Central memory CD8-positive, alpha-beta T cell (primary cell): Measurements from ENCODE around the gene PDCD1.
"Not testable (repeated sequence)": the region's sequence is repeated elsewhere in the genome, so short reads cannot be mapped to it uniquely, and the experiment has no call there.

Experiments used
- ATAC-seq: fragments of 150-1000 bp; cut with Tn5 transposase; replicated peaks from 2 replicates; pipeline ENCODE4 v1.10.0; 2022; ENCODE audit warnings: mild to moderate bottlenecking, moderate FRiP score, moderate number of reproducible peaks; ENCODE audit not compliant: poor library complexity, severe bottlenecking; ENCODE audit errors: extremely low read depth
- DNase-seq, 2 donors: peaks; one replicate each; pipeline ENCODE4 v3.0.0; 2021; ENCODE audit warnings: low spot score in 2 of 2
- H3K27ac Mint-ChIP-seq: one replicate; pipeline ENCODE4 v1.8.0; 2022; ENCODE audit warnings: low read depth, mild to moderate bottlenecking, moderate library complexity, mixed read lengths
- H3K27me3 Mint-ChIP-seq: one replicate; pipeline ENCODE4 v1.8.0; 2022; ENCODE audit warnings: mixed read lengths
- H3K36me3 Mint-ChIP-seq: one replicate; pipeline ENCODE4 v1.8.0; 2022; ENCODE audit warnings: mild to moderate bottlenecking, moderate library complexity, mixed read lengths; ENCODE audit not compliant: insufficient read depth
- H3K4me1 Mint-ChIP-seq: one replicate; pipeline ENCODE4 v1.8.0; 2022; ENCODE audit warnings: mixed read lengths
- H3K4me3 Mint-ChIP-seq: one replicate; pipeline ENCODE4 v1.8.0; 2022; ENCODE audit warnings: mild to moderate bottlenecking, moderate library complexity, mixed read lengths
- H3K9me3 Mint-ChIP-seq: one replicate; pipeline ENCODE4 v1.8.0; 2022; ENCODE audit warnings: mixed read lengths

The PDCD1 gene

DNA sequence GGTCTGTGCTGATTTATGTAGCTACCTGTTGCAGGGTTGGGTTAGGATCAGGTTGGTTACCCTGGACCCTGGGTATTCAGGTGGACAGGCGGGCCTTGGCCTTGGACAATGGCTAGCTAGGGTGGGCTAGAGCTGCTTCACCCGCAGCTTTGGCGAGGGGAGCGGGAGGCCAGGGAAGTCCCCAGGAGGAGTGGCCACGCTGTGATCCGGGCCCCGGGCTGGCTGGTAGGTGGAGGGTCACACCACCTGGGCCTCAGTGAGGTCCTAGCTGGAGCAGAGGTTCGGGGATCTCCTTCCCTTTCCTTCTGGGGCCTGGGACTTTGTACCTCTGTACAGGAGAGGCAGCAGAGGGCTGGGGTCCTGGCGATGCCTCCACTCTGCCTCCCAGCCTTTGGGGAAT is 20.6 kb upstream of the PDCD1 start:
- Mint-ChIP-seq H3K27me3 (no peaks in the 10 kb centered on the region), H3K27ac (no peak overlapping the region), H3K36me3 (peaks cover 19% of the 10 kb centered on the region), H3K9me3 (no peaks in the 10 kb centered on the region), H3K4me1 (peaks cover 36% of the 10 kb centered on the region), H3K4me3 (peak overlapping the region; percentile 32)
- ATAC-seq = no peak
- DNase-seq = no peak

DNA sequence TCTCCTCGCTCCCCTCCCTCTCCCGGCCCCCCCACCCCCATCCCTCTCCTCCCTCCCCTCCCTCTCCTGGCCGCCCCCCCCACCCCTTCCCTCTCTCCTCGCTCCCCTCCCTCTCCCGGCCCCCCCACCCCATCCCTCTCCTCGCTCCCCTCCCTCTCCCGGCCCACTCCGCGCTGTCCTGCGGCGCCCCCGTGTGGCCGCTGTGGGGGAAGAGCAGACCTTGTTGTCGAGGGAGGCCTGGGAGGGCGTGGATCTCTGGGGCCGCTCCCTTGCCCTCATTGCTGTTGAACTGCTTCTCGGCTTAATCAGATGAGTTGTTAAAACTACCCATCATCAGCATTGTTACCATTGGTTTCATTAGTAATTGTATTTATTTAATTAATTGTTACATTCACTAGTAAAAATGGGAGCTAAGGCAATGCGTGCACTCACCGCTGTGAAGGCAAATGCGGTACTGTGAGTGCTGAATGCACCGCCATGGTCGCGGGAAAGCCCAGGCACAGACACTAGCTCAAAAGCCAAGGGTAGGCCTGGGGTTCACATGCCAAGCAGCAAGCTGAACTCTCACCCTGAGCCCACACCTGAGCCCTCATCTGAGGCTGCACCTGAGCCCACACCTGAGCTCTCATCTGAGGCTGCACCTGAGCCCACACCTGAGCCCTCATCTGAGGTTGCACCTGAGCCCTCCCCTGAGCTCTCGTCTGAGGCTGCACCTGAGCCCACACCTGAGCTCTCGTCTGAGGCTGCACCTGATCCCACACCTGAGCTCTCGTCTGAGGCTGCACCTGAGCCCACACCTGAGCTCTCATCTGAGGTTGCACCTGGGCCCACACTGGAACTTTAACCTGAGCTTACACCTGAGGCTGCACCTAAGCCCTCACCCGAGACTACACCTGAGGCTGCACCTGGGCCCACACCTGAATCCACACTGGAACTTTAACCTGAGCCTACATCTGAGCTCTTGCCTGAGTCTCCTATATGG is 19.6 kb upstream of the PDCD1 start:
- ATAC-seq = no peak

DNA sequence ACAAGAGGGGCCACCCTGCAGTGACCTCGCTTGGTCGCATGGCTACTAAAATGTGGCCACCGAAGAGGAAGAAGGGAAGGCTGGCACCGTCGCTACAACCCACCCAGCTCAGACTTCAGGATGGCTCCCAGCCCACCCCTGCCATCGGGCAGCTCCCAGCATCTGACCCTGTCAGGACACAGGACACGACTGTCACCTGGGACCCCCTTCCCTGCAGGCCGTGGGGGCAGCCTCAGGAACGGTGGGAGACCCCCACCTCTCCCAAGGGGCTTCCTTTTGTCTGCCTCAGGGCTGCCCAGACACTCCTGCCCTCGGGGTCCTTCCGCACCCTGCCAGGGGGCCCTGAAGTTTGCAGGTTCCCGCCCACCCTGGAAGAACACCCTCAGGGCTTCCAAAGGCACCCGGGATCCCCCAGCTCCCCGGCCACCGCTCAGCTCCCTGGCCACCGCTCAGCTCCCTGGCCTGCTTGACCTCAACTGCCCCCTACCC is 18.5 kb upstream of the PDCD1 start:
- H3K27me3 Mint-ChIP-seq = no peaks in the 10 kb centered on the region
- DNase-seq (no peak), ATAC-seq (no peak)
- H3K4me1 Mint-ChIP-seq = peaks cover 36% of the 10 kb centered on the region
- H3K9me3 Mint-ChIP-seq = no peaks in the 10 kb centered on the region
- no peak overlapping the region for H3K4me3 Mint-ChIP-seq
- no peak overlapping the region for H3K27ac Mint-ChIP-seq
- H3K36me3 Mint-ChIP-seq = peaks cover 15% of the 10 kb centered on the region

More for the DNA sequence above, 19.6 kb upstream of the PDCD1 start:
- no peak overlapping the region for H3K27ac Mint-ChIP-seq
- H3K9me3 Mint-ChIP-seq = no peaks in the 10 kb centered on the region
- DNase-seq = peak; percentile 52 to 53
- H3K27me3 Mint-ChIP-seq = no peaks in the 10 kb centered on the region
- no peak overlapping the region for H3K4me3 Mint-ChIP-seq
- H3K4me1 Mint-ChIP-seq = peaks cover 42% of the 10 kb centered on the region
- H3K36me3 Mint-ChIP-seq = peaks cover 17% of the 10 kb centered on the region

DNA sequence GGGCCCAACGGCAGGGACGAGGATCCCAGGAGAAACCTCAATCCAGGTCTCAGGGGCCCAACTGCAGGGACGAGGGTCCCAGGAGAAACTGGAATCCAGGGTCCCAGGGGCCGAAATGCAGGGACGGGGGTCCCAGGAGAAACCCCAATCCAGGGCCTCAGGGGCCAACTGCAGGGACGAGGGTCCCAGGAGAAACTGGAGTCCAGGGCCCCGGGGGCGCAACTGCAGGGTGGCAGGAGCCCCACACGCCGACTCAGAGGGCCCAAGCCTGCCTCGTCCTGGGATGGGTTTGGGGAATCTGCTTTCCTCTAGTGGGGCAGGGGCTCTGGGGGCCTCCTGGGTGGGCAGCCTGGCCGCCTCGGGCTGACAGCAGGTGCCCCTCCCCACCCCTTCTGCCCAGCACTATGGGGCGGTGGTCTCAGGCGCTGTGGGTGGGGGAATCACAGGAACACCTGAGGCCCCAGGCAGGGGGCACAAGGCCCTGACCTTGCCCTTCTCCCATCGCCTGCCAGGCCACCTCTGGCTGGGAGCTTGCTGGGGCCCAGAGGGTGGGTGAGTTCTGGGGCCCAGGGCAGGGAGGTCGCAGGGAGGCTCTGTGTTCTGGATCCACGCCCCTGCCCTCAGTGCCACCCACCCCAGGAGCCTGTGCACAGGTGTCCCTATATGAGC is 18.0 kb upstream of the PDCD1 start:
- H3K4me3 Mint-ChIP-seq = no peak overlapping the region
- H3K27me3 Mint-ChIP-seq = no peaks in the 10 kb centered on the region
- no peak for DNase-seq
- H3K4me1 Mint-ChIP-seq = peaks cover 34% of the 10 kb centered on the region
- H3K9me3 Mint-ChIP-seq = no peaks in the 10 kb centered on the region
- no peak for ATAC-seq
- H3K36me3 Mint-ChIP-seq = peaks cover 12% of the 10 kb centered on the region
- no peak overlapping the region for H3K27ac Mint-ChIP-seq

DNA sequence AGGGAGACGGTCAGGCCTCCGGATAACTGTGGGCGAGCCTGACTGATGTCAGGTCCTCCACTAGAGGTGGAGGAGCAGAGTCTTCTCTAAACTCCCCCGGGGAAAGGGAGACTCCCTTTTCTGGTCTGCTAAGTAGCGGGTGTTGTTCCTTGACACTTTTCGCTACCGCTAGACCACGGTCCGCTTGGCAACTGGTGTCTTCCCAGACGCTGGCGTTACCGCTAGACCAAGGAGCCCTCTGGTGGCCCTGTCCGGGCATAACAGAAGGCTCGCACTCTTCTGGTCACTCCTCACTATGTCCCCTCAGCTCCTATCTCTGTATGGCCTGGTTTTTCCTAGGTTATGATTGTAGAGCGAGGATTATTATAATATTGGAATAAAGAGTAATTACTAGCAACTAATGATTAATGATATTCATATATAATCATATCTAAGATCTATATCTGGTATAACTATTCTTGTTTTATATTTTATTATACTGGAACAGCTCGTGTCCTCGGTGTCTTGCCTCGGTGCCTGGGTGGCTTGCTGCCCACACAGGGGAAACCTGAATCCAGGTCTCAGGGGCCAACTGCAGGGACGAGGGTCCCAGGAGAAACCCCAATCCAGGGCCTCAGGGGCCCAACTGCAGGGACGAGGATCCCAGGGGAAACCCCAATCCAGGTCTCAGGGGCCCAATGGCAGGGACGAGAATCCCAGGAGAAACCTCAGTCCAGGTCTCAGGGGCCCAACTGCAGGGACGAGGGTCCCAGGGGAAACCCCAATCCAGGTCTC is 17.2 kb upstream of the PDCD1 start:
- H3K9me3 Mint-ChIP-seq, ATAC-seq: not testable (repeated sequence)

DNA sequence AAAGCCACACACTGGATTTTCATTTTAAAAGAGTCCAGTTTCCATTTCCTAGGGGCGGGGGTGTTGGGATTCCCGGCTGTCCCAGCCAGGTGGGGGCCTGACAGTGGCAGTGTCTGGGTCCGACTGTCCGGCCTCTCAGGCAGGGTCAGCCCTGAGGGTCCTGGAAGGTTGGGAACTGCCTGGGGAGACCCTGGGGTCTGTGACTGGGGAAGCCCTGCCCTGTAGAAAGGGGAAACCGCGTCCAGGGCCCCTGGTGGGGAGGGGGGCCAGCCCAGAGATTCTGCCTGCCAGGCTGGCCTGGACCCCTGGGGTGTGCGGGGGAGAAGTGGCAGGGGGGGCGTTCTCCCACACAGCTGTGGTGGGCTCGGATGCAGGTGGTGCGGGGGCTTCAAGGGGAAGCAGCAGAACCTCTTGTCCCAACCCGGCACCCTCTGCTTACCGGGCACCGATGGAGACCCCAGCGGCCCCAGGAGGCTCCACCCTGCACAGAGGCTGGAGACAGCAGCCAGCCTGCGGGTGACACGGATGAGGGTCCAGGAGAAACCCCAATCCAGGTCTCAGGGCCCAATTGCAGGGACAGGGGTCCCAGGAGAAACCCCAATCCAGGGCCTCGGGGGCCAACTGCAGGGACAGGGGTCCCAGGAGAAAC is 15.7 kb upstream of the PDCD1 start:
- Mint-ChIP-seq H3K4me1 (peaks cover 33% of the 10 kb centered on the region), H3K27me3 (no peaks in the 10 kb centered on the region), H3K27ac (no peak overlapping the region), H3K36me3 (peaks cover 9% of the 10 kb centered on the region), H3K9me3 (no peaks in the 10 kb centered on the region), H3K4me3 (no peak overlapping the region)
- no peak for ATAC-seq
- no peak for DNase-seq

More for the DNA sequence above, 17.2 kb upstream of the PDCD1 start:
- not testable (repeated sequence) for H3K4me3 Mint-ChIP-seq, H3K27me3 Mint-ChIP-seq, H3K27ac Mint-ChIP-seq, DNase-seq
- Mint-ChIP-seq H3K36me3 (peaks cover 10% of the 10 kb centered on the region), H3K4me1 (peaks cover 33% of the 10 kb centered on the region)

DNA sequence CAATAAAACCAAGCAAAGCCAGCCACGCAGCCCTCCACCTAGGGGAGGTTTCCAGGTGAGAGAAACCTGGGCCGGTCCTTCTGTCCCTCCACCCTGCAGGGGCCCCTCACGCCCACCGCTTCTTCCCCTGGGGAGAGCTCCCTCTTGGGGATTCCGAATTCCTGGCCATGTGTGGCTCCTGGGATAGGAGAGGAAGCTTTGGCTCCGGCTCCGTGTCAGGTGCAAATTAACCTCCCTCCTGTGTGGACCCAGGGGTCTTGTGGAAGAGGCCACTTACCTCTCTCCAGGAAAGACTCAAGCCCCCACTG is 15.1 kb upstream of the PDCD1 start:
- ATAC-seq (no peak), DNase-seq (no peak)
- H3K4me1 Mint-ChIP-seq = peaks cover 33% of the 10 kb centered on the region
- no peaks in the 10 kb centered on the region for H3K27me3 Mint-ChIP-seq
- peak overlapping the region; percentile 59 for H3K4me3 Mint-ChIP-seq
- H3K9me3 Mint-ChIP-seq = no peaks in the 10 kb centered on the region
- no peak overlapping the region for H3K27ac Mint-ChIP-seq
- peaks cover 8% of the 10 kb centered on the region for H3K36me3 Mint-ChIP-seq

DNA sequence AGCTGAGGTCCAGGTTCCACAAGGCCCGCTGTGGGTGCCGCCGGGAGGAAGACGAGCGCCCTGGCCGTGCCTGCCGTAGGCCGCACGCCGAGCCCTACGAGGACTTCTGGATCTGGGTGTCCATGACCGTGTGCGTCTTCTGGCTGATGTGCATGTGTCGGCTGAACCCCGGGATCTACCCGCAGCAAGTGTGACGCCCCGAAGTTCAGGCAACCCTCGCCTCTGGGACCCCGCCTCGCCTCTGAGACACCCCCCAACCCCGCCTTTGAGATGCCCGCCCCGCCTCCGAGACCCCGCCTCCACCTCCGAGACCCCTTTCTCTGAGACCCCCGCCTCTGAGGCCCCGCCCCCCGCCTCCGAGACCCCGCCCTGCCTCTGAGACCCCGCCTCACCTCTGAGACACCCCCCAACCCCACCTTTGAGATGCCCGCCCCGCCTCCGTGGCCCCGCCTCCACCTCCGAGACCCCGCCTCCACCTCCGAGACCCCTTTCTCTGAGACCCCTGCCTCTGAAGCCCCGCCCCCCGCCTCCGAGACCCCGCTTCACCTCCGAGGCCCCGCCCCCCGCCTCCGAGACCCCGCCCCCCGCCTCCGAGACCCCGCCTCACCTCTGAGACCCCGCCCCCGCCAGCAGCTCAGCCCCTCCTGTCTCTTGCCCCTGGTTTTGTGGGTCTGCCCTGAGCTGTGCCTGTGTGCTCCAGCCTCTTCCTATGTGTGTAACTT is 14.5 kb upstream of the PDCD1 start:
- peak overlapping the region; percentile 59 for H3K4me3 Mint-ChIP-seq
- H3K36me3 Mint-ChIP-seq = peaks cover 8% of the 10 kb centered on the region
- DNase-seq (no peak), ATAC-seq (no peak)
- peaks cover 38% of the 10 kb centered on the region for H3K4me1 Mint-ChIP-seq
- H3K9me3 Mint-ChIP-seq = no peaks in the 10 kb centered on the region
- H3K27me3 Mint-ChIP-seq = no peaks in the 10 kb centered on the region
- no peak overlapping the region for H3K27ac Mint-ChIP-seq

DNA sequence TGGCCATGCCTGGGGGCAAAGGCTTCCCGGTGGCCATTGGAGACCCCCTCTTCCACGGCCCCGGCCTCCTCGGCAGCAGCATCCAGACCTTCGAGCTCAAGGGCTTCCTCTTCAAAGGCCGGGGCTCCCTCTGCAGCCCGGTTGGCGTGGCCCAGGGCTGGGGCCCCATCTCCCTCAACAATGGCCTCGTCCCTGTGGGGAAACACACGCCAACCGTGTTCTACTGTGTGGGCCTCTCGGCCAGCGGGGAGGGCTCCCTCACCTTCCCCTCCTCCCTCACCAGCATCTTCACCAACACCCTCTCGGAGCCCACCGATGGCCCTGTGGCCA is 13.6 kb upstream of the PDCD1 start:
- H3K9me3 Mint-ChIP-seq = no peaks in the 10 kb centered on the region
- ATAC-seq (no peak), DNase-seq (no peak)
- H3K4me1 Mint-ChIP-seq = peaks cover 42% of the 10 kb centered on the region
- H3K36me3 Mint-ChIP-seq = peaks cover 12% of the 10 kb centered on the region
- H3K4me3 Mint-ChIP-seq = peak overlapping the region; percentile 85
- H3K27ac Mint-ChIP-seq = no peak overlapping the region
- no peaks in the 10 kb centered on the region for H3K27me3 Mint-ChIP-seq

DNA sequence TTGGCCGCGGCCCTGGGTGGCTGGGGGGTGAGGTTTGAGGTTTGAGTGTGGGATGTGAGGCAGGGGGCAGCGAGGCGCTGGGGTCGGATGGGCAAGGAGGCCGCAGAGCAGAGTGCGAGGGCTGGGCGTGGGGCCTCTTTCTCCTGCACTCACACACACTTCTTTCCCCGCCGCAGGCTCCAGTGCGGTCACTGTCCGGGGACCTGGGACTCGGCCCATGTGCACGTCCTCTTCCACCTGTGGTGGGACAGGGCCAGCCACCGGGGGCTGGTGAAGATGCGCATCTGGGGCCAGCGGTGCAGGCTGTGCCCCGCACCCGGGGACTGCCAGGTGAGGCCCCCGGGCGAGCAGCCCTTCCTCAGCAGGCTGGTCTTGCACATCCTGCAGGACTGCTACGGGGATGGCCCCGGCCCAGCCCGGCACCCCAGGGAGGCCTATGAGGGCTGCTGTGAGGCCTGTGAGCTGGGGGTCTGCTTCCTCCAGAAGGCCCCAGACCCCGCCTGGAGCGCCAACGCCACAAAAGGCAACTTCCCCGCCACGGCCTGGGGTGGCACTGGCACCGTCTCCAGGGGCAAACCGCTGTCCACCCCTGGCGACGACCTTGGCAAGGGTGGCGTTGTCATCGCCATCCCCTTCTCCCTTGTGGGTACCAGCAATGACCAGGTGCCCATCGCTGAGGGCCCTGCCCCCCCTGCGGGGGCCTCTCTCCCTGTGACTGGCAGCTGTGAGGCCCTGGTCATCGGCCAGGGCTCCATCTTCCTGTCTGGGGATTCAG is 13.0 kb upstream of the PDCD1 start:
- DNase-seq = no peak
- ATAC-seq = no peak
- peak overlapping the region; percentile 93 for H3K27ac Mint-ChIP-seq
- H3K4me3 Mint-ChIP-seq = peak overlapping the region; percentile 85
- peaks cover 12% of the 10 kb centered on the region for H3K36me3 Mint-ChIP-seq
- H3K9me3 Mint-ChIP-seq = no peaks in the 10 kb centered on the region
- H3K4me1 Mint-ChIP-seq = peaks cover 42% of the 10 kb centered on the region
- no peaks in the 10 kb centered on the region for H3K27me3 Mint-ChIP-seq
